Activated CD8-positive, alpha-beta memory T cell treated with anti-CD3 and anti-CD28 coated beads, Interleukin-2, amount 10 ng/mL, durations not matched to agents 7 days and 5 days (primary cell): ENCODE data around the gene GCSH. TPM values are rescaled to one million over a fixed set of nuclear protein-coding genes. Genes with fewer than 3 reads are reported as not detected.

Source experiments
- ATAC-seq: fragments of 150-1000 bp; cut with Tn5 transposase; one replicate; pipeline ENCODE4 v1.10.0; 2021; ENCODE audit warnings: moderate library complexity
- CTCF ChIA-PET: fragments of 350-600 bp; sonication (Branson Sonifier 250); formaldehyde crosslinking; loops from one replicate; lab custom pipeline; 2021; ENCODE audit warnings: antibody characterized with exemption; lab: Charles Lee
- DNase-seq: peaks from one replicate; pipeline ENCODE4 v3.0.0-alpha.2; 2020
- H3K27ac Mint-ChIP-seq: one replicate; pipeline ENCODE4 v1.8.0; 2021; ENCODE audit warnings: mild to moderate bottlenecking, mixed read lengths
- H3K27me3 Mint-ChIP-seq: one replicate; pipeline ENCODE4 v1.8.0; 2021; ENCODE audit warnings: mixed read lengths
- H3K36me3 Mint-ChIP-seq: one replicate; pipeline ENCODE4 v1.8.0; 2021; ENCODE audit warnings: mild to moderate bottlenecking, mixed read lengths
- H3K4me1 Mint-ChIP-seq: one replicate; pipeline ENCODE4 v1.8.0; 2021; ENCODE audit warnings: mixed read lengths
- H3K4me3 Mint-ChIP-seq: one replicate; pipeline ENCODE4 v1.8.0; 2021; ENCODE audit warnings: mild to moderate bottlenecking, moderate library complexity, mixed read lengths
- H3K9me3 Mint-ChIP-seq: one replicate; pipeline ENCODE4 v1.8.0; 2022; ENCODE audit warnings: low read depth, mixed read lengths
- total RNA-seq, 2 experiments: library from RNA; stranded (reverse); gene quantifications; one replicate each; pipeline ENCODE4 v1.2.3, GENCODE V29; 2021

Gene GCSH
- total RNA-seq, 2 experiments from 2014 or later = 7.1 to 12.1 TPM

GRCh38 chr16:81061307-81061640 lies 34.9 kb downstream of the GCSH start:
- Mint-ChIP-seq H3K27me3 (no peaks in the 10 kb centered on the region), H3K9me3 (no peaks in the 10 kb centered on the region), H3K4me3 (no peak overlapping the region), H3K4me1 (no peaks in the 10 kb centered on the region), H3K36me3 (no peaks in the 10 kb centered on the region), H3K27ac (no peak overlapping the region)
- DNase-seq (no peak), ATAC-seq (no peak)
- CTCF ChIA-PET = no interaction called here

GRCh38 chr16:81060576-81061306 lies 35.5 kb downstream of the GCSH start:
- Mint-ChIP-seq H3K4me3 (no peak overlapping the region), H3K36me3 (no peaks in the 10 kb centered on the region), H3K4me1 (no peaks in the 10 kb centered on the region), H3K9me3 (no peaks in the 10 kb centered on the region), H3K27me3 (no peaks in the 10 kb centered on the region), H3K27ac (no peak overlapping the region)
- DNase-seq (no peak), ATAC-seq (no peak)
- CTCF ChIA-PET = no interaction called here

- CTCF ChIA-PET = no interaction called here
- no peak for DNase-seq
- H3K36me3 Mint-ChIP-seq = peaks cover 3% of the 10 kb centered on the region
- no peaks in the 10 kb centered on the region for H3K27me3 Mint-ChIP-seq
- H3K4me3 Mint-ChIP-seq = no peak overlapping the region
- peaks cover 11% of the 10 kb centered on the region for H3K9me3 Mint-ChIP-seq
- H3K4me1 Mint-ChIP-seq = no peaks in the 10 kb centered on the region
- ATAC-seq = no peak
- H3K27ac Mint-ChIP-seq = no peak overlapping the region
Measured at GRCh38 chr16:81053761-81054160, 42.4 kb downstream of the GCSH start.

GRCh38 chr16:81042821-81043220 lies 53.4 kb downstream of the GCSH start:
- Mint-ChIP-seq H3K4me1 (peaks cover 5% of the 10 kb centered on the region), H3K36me3 (peaks cover 38% of the 10 kb centered on the region)

GRCh38 chr16:81041696-81042095 lies 54.5 kb downstream of the GCSH start:
- CTCF ChIA-PET = interaction anchor here (1.4 kb wide), 1 partner anchor 32 kb away, joined by 3 read pairs; no protein-coding TSS in a partner anchor
- no peak for ATAC-seq
- H3K4me3 Mint-ChIP-seq = no peak overlapping the region

More at GRCh38 chr16:81042821-81043220, 53.4 kb downstream of the GCSH start:
- H3K9me3 Mint-ChIP-seq = no peaks in the 10 kb centered on the region
- CTCF ChIA-PET = interaction anchor here (1.4 kb wide), 1 partner anchor 31 kb away, joined by 3 read pairs; no protein-coding TSS in a partner anchor
- ATAC-seq (no peak), DNase-seq (no peak)
- no peaks in the 10 kb centered on the region for H3K27me3 Mint-ChIP-seq
- no peak overlapping the region for H3K27ac Mint-ChIP-seq
- H3K4me3 Mint-ChIP-seq = no peak overlapping the region

GRCh38 chr16:81040842-81041241 lies 55.4 kb downstream of the GCSH start:
- Mint-ChIP-seq H3K27me3 (no peaks in the 10 kb centered on the region), H3K27ac (no peak overlapping the region), H3K9me3 (no peaks in the 10 kb centered on the region), H3K4me3 (no peak overlapping the region), H3K4me1 (peaks cover 17% of the 10 kb centered on the region), H3K36me3 (peaks cover 38% of the 10 kb centered on the region)
- DNase-seq (no peak), ATAC-seq (no peak)
- CTCF ChIA-PET = no interaction called here

More at GRCh38 chr16:81041696-81042095, 54.5 kb downstream of the GCSH start:
- Mint-ChIP-seq H3K27me3 (no peaks in the 10 kb centered on the region), H3K27ac (no peak overlapping the region), H3K36me3 (peaks cover 39% of the 10 kb centered on the region), H3K4me1 (peaks cover 14% of the 10 kb centered on the region), H3K9me3 (no peaks in the 10 kb centered on the region)
- no peak for DNase-seq

- H3K9me3 Mint-ChIP-seq = no peaks in the 10 kb centered on the region
- CTCF ChIA-PET = no interaction called here
- ATAC-seq = no peak
- H3K27me3 Mint-ChIP-seq = no peaks in the 10 kb centered on the region
- DNase-seq = no peak
- peaks cover 34% of the 10 kb centered on the region for H3K36me3 Mint-ChIP-seq
- no peak overlapping the region for H3K27ac Mint-ChIP-seq
- peaks cover 20% of the 10 kb centered on the region for H3K4me1 Mint-ChIP-seq
- no peak overlapping the region for H3K4me3 Mint-ChIP-seq
Measured at GRCh38 chr16:81040131-81040530, 56.1 kb downstream of the GCSH start.

GRCh38 chr16:81036751-81037350 lies 59.3 kb downstream of the GCSH start:
- DNase-seq = no peak
- Mint-ChIP-seq H3K27me3 (no peaks in the 10 kb centered on the region), H3K27ac (peak overlapping the region; percentile 65), H3K4me3 (peak overlapping the region; percentile 79), H3K9me3 (no peaks in the 10 kb centered on the region), H3K4me1 (peaks cover 20% of the 10 kb centered on the region), H3K36me3 (peaks cover 17% of the 10 kb centered on the region)
- no peak for ATAC-seq
- CTCF ChIA-PET = interaction anchor here (1.0 to 6.0 kb wide), 10 partner anchors 9 to 168 kb away, joined by 3 to 54 read pairs (median 8); partner anchors contain the start of gene C16orf46

- DNase-seq (peak; percentile 61), ATAC-seq (peak; percentile 72)
- Mint-ChIP-seq H3K9me3 (no peaks in the 10 kb centered on the region), H3K4me3 (peak overlapping the region; percentile 79), H3K27me3 (no peaks in the 10 kb centered on the region), H3K4me1 (peaks cover 20% of the 10 kb centered on the region), H3K36me3 (peaks cover 18% of the 10 kb centered on the region), H3K27ac (peak overlapping the region; percentile 65)
- CTCF ChIA-PET = interaction anchor here (0.6 to 6.0 kb wide), 40 partner anchors 9 to 853 kb away, joined by 3 to 54 read pairs (median 4); partner anchors contain the start of genes C16orf46, CENPN, CMC2 and GAN
Measured at GRCh38 chr16:81035975-81036750, 60.0 kb downstream of the GCSH start.

- DNase-seq = peak; percentile 87
- no peaks in the 10 kb centered on the region for H3K27me3 Mint-ChIP-seq
- CTCF ChIA-PET = interaction anchor here (0.6 to 6.0 kb wide), 43 partner anchors 10 to 854 kb away, joined by 3 to 54 read pairs (median 5); partner anchors contain the start of genes C16orf46, CENPN, CMC2 and GAN
- peaks cover 19% of the 10 kb centered on the region for H3K36me3 Mint-ChIP-seq
- H3K4me3 Mint-ChIP-seq = peak within 1 kb of the TSS; percentile 79
- ATAC-seq = peak; percentile 97
- peaks cover 20% of the 10 kb centered on the region for H3K4me1 Mint-ChIP-seq
- no peaks in the 10 kb centered on the region for H3K9me3 Mint-ChIP-seq
- peak within 1 kb of the TSS; percentile 65 for H3K27ac Mint-ChIP-seq
Measured at GRCh38 chr16:81035398-81035974, 60.7 kb downstream of the GCSH start, which contains the start of gene ATMIN. Gene ATMIN, plus strand, starts transcription at chr16:81035842. Its CDS starts 29 bp downstream, at chr16:81035871.
